Measurements from ENCODE around the gene ANKRD60. TPM values are rescaled to one million over a fixed set of nuclear protein-coding genes. Genes with fewer than 3 reads are reported as not detected.

ANKRD60 gene
- polyA plus RNA-seq, 1 experiment = not detected

- Histone ChIP-seq H3K36me3 (ENCODE audit: control insufficient read depth, insufficient read depth, low read length) (no peaks in the 10 kb centered on the region), H3K27me3 (ENCODE audit: control insufficient read depth, insufficient read depth, low read length) (peaks cover 11% of the 10 kb centered on the region), H3K4me3 (ENCODE audit: low read depth, low read length) (no peak overlapping the region)
- ChIA-PET CTCF (interaction anchor here (0.7 to 5.1 kb wide), 17 partner anchors 10 to 683 kb away, joined by 3 to 47 read pairs (median 5); no protein-coding TSS in a partner anchor), POLR2A (no interaction called here)
- no peak for TF ChIP-seq CTCF (IDR thresholded peaks at IDR 0.05; ENCODE audit: insufficient read depth, low read depth, low read length)
- no peak for DNase-seq (ENCODE audit: low read depth)
Observed at GRCh38 chr20:58179083-58179431, 49.4 kb downstream of the ANKRD60 start.

- Histone ChIP-seq H3K36me3 (ENCODE audit: control insufficient read depth, insufficient read depth, low read length) (no peaks in the 10 kb centered on the region), H3K4me3 (ENCODE audit: low read depth, low read length) (no peak overlapping the region), H3K27me3 (ENCODE audit: control insufficient read depth, insufficient read depth, low read length) (peaks cover 11% of the 10 kb centered on the region)
- no peak for DNase-seq (ENCODE audit: low read depth)
- no peak for TF ChIP-seq CTCF (IDR thresholded peaks at IDR 0.05; ENCODE audit: insufficient read depth, low read depth, low read length)
- ChIA-PET POLR2A (no interaction called here), CTCF (interaction anchor here (0.6 to 5.1 kb wide), 5 partner anchors 14 to 524 kb away, joined by 3 to 47 read pairs (median 3); no protein-coding TSS in a partner anchor)
Observed at GRCh38 chr20:58177799-58178198, 50.7 kb downstream of the ANKRD60 start.

- TF ChIP-seq CTCF (IDR thresholded peaks at IDR 0.05; ENCODE audit: insufficient read depth, low read depth, low read length) = no peak
- CTCF ChIA-PET = interaction anchor here (1.9 kb wide), 1 partner anchor 89 kb away, joined by 7 read pairs; no protein-coding TSS in a partner anchor
- Histone ChIP-seq H3K27me3 (ENCODE audit: control insufficient read depth, insufficient read depth, low read length) (peaks cover 6% of the 10 kb centered on the region), H3K36me3 (ENCODE audit: control insufficient read depth, insufficient read depth, low read length) (no peaks in the 10 kb centered on the region), H3K4me3 (ENCODE audit: low read depth, low read length) (no peak overlapping the region)
- DNase-seq (ENCODE audit: low read depth) = no peak
- POLR2A ChIA-PET = no interaction called here
Observed at GRCh38 chr20:58175836-58176235, 52.6 kb downstream of the ANKRD60 start.

GRCh38 chr20:58175425-58175824, 53.0 kb downstream of the ANKRD60 start:
- Histone ChIP-seq H3K27me3 (ENCODE audit: control insufficient read depth, insufficient read depth, low read length) (peaks cover 4% of the 10 kb centered on the region), H3K36me3 (ENCODE audit: control insufficient read depth, insufficient read depth, low read length) (no peaks in the 10 kb centered on the region), H3K4me3 (ENCODE audit: low read depth, low read length) (no peak overlapping the region)
- TF ChIP-seq CTCF (IDR thresholded peaks at IDR 0.05; ENCODE audit: insufficient read depth, low read depth, low read length) = no peak
- CTCF ChIA-PET = interaction anchor here (1.9 kb wide), 1 partner anchor 89 kb away, joined by 7 read pairs; no protein-coding TSS in a partner anchor
- DNase-seq (ENCODE audit: low read depth) = no peak
- POLR2A ChIA-PET = no interaction called here

- H3K27me3 ChIP-seq (ENCODE audit: control insufficient read depth, insufficient read depth, low read length) = peaks cover 4% of the 10 kb centered on the region
- ChIA-PET CTCF (interaction anchor here (0.8 to 1.9 kb wide), 3 partner anchors 36 to 521 kb away, joined by 3 to 7 read pairs (median 5); no protein-coding TSS in a partner anchor), POLR2A (no interaction called here)
- no peak overlapping the region; the same call in 1 of the 2 replicates for H3K4me3 ChIP-seq (ENCODE audit: low read depth, low read length)
- no peak for DNase-seq (ENCODE audit: low read depth)
- no peaks in the 10 kb centered on the region for H3K36me3 ChIP-seq (ENCODE audit: control insufficient read depth, insufficient read depth, low read length)
- TF ChIP-seq CTCF (IDR thresholded peaks at IDR 0.05; ENCODE audit: insufficient read depth, low read depth, low read length) = no peak
Observed at GRCh38 chr20:58174708-58175280, 53.7 kb downstream of the ANKRD60 start.
